BJ (cell line): ENCODE measurements around the gene POLR1A. TPM values are rescaled to one million over a fixed set of nuclear protein-coding genes. Genes with fewer than 3 reads are reported as not detected.

Experiments used
- CTCF ChIA-PET: fragments of 350-600 bp; formaldehyde crosslinking; extraction: SDS; loops from one replicate; lab custom pipeline; 2021; ENCODE audit warnings: antibody characterized with exemption, inconsistent platforms; lab: Yijun Ruan, JAX
- POLR2A ChIA-PET: fragments of 300-600 bp; sonication (Branson Sonifier 250); formaldehyde crosslinking; extraction: SDS; loops from one replicate; lab custom pipeline; 2021; ENCODE audit warnings: antibody characterized with exemption; lab: Charles Lee
- DNase-seq: peaks from one replicate; pipeline ENCODE4 v3.0.0-alpha.2; 2011; ENCODE audit warnings: low read depth
- H3K27me3 ChIP-seq: 2 replicates; pipeline ENCODE4 v1.6.0; 2011; ENCODE audit warnings: low read length; ENCODE audit not compliant: control insufficient read depth, insufficient read depth
- H3K36me3 ChIP-seq: 2 replicates; pipeline ENCODE4 v1.5.1; 2011; ENCODE audit warnings: low read length; ENCODE audit not compliant: control insufficient read depth, insufficient read depth
- H3K4me3 ChIP-seq: 2 replicates; pipeline ENCODE4 v1.5.1; 2011; ENCODE audit warnings: low read depth, mild to moderate bottlenecking, control low read depth, low read length
- CTCF ChIP-seq: IDR thresholded peaks from 2 replicates; pipeline ENCODE4 v1.5.1; 2011; ENCODE audit warnings: low read depth, mild to moderate bottlenecking, control low read depth, inconsistent platforms, low read length, moderate library complexity; ENCODE audit not compliant: insufficient read depth
- polyA plus RNA-seq: library from polyadenylated mRNA; depleted of rRNA; stranded (reverse); fragments of >200 nt; gene quantifications from 2 replicates; pipeline ENCODE4 v1.2.3, GENCODE V29; 2011

POLR1A gene
- polyA plus RNA-seq, 1 experiment = 8.0 TPM

- POLR2A ChIA-PET = no interaction called here
- no peak for DNase-seq
- TF ChIP-seq CTCF = no peak
- no peaks in the 10 kb centered on the region for H3K27me3 ChIP-seq
- H3K36me3 ChIP-seq = peaks cover 9% of the 10 kb centered on the region
- CTCF ChIA-PET = interaction anchor here (1.2 to 3.2 kb wide), 2 partner anchors 10 to 180 kb away, joined by 3 to 17 read pairs; no protein-coding TSS in a partner anchor
- no peak overlapping the region for H3K4me3 ChIP-seq
Observed at GRCh38 chr2:86069091-86069685, 36.5 kb downstream of the POLR1A start.

GRCh38 chr2:86068648-86069047 is 37.0 kb downstream of the POLR1A start:
- POLR2A ChIA-PET = no interaction called here
- CTCF ChIA-PET = interaction anchor here (1.2 to 3.2 kb wide), 4 partner anchors 11 to 241 kb away, joined by 3 to 17 read pairs (median 9); no protein-coding TSS in a partner anchor
- H3K36me3 ChIP-seq = peaks cover 6% of the 10 kb centered on the region

GRCh38 chr2:86068136-86068588 is 37.5 kb downstream of the POLR1A start:
- ChIA-PET POLR2A (no interaction called here), CTCF (interaction anchor here (1.2 to 3.2 kb wide), 4 partner anchors 11 to 241 kb away, joined by 3 to 17 read pairs (median 9); no protein-coding TSS in a partner anchor)
- TF ChIP-seq CTCF = no peak
- DNase-seq = no peak
- H3K4me3 ChIP-seq = no peak overlapping the region
- H3K36me3 ChIP-seq = peaks cover 6% of the 10 kb centered on the region
- H3K27me3 ChIP-seq = no peaks in the 10 kb centered on the region

More at GRCh38 chr2:86068648-86069047, 37.0 kb downstream of the POLR1A start:
- no peak for DNase-seq
- no peak overlapping the region for H3K4me3 ChIP-seq
- no peak for TF ChIP-seq CTCF
- H3K27me3 ChIP-seq = no peaks in the 10 kb centered on the region

- Histone ChIP-seq H3K4me3 (no peak overlapping the region), H3K27me3 (no peaks in the 10 kb centered on the region), H3K36me3 (peaks cover 6% of the 10 kb centered on the region)
- ChIA-PET CTCF (interaction anchor here (3.2 kb wide), 2 partner anchors 12 to 239 kb away, joined by 15 to 17 read pairs; no protein-coding TSS in a partner anchor), POLR2A (no interaction called here)
- no peak for DNase-seq
- TF ChIP-seq CTCF = no peak
Observed at GRCh38 chr2:86066915-86067314, 38.8 kb downstream of the POLR1A start.

GRCh38 chr2:86066007-86066578 is 39.6 kb downstream of the POLR1A start:
- Histone ChIP-seq H3K36me3 (peaks cover 6% of the 10 kb centered on the region), H3K4me3 (no peak overlapping the region), H3K27me3 (no peaks in the 10 kb centered on the region)
- TF ChIP-seq CTCF = no peak
- POLR2A ChIA-PET = no interaction called here
- no peak for DNase-seq
- CTCF ChIA-PET = interaction anchor here (1.0 to 3.2 kb wide), 6 partner anchors 13 to 252 kb away, joined by 3 to 17 read pairs (median 6); no protein-coding TSS in a partner anchor
